ENCODE data around the gene PRDX2.
A peak's percentile ranks its signal among the peaks of the same experiment; 100 is the strongest.
"Not testable (repeated sequence)": the region's sequence is repeated elsewhere in the genome, so short reads cannot be mapped to it uniquely, and the experiment has no call there.

The PRDX2 gene

GRCh38 chr19:12801466-12802266 lies at the start of gene PRDX2, which contains the start of gene THSD8:
Gene PRDX2, minus strand, starts transcription at chr19:12801800. Its CDS starts 539 bp downstream, at chr19:12801261.
Gene THSD8, plus strand, starts transcription at chr19:12802069. Its CDS starts 3 bp downstream, at chr19:12802072.
- no peak for DNase-seq (ENCODE audit: low read depth)

GRCh38 chr19:12847159-12848139 lies 45.8 kb upstream of the PRDX2 start:
- peak; percentile 77 for DNase-seq (ENCODE audit: low read depth)

GRCh38 chr19:12846613-12847012 lies 45.0 kb upstream of the PRDX2 start:
- DNase-seq (ENCODE audit: low read depth), result not testable (repeated sequence)

GRCh38 chr19:12843999-12844732 lies 42.6 kb upstream of the PRDX2 start:
- no peak for DNase-seq (ENCODE audit: low read depth)

GRCh38 chr19:12843328-12843727 lies 41.7 kb upstream of the PRDX2 start:
- DNase-seq (ENCODE audit: low read depth), result no peak

- no peak for DNase-seq (ENCODE audit: low read depth)
These were observed 40.9 kb upstream of the PRDX2 start for GRCh38 chr19:12842511-12842910.

- DNase-seq (ENCODE audit: low read depth), result no peak
These were observed 39.5 kb upstream of the PRDX2 start for GRCh38 chr19:12841094-12841493.

GRCh38 chr19:12840091-12841079 lies 38.8 kb upstream of the PRDX2 start:
- DNase-seq (ENCODE audit: low read depth), result no peak

- no peak for DNase-seq (ENCODE audit: low read depth)
These were observed 37.5 kb upstream of the PRDX2 start for GRCh38 chr19:12838886-12839756.

- DNase-seq (ENCODE audit: low read depth), result no peak
These were observed 36.7 kb upstream of the PRDX2 start, which contains the start of gene MAST1 for GRCh38 chr19:12838182-12838885. Gene MAST1, plus strand, starts transcription at chr19:12838515. Its CDS starts 58 bp downstream, at chr19:12838573.

GRCh38 chr19:12837225-12837624 lies 35.6 kb upstream of the PRDX2 start:
- DNase-seq (ENCODE audit: low read depth), result no peak

GRCh38 chr19:12836529-12836863 lies 34.9 kb upstream of the PRDX2 start:
- DNase-seq (ENCODE audit: low read depth), result no peak

- no peak for DNase-seq (ENCODE audit: low read depth)
These were observed 33.6 kb upstream of the PRDX2 start for GRCh38 chr19:12834976-12835757.

GRCh38 chr19:12834566-12834943 lies 33.0 kb upstream of the PRDX2 start, which contains the start of gene RTBDN:
Gene RTBDN, minus strand, starts transcription at chr19:12834579. Its CDS starts 4,600 bp downstream, at chr19:12829979.
- no peak for DNase-seq (ENCODE audit: low read depth)

- DNase-seq (ENCODE audit: low read depth), result no peak
These were observed 32.4 kb upstream of the PRDX2 start for GRCh38 chr19:12833738-12834565.

- no peak for DNase-seq (ENCODE audit: low read depth)
These were observed 31.8 kb upstream of the PRDX2 start for GRCh38 chr19:12833418-12833737.

- no peak for DNase-seq (ENCODE audit: low read depth)
These were observed 26.9 kb upstream of the PRDX2 start for GRCh38 chr19:12828494-12828893.
